GM12878 (cell line): Measurements from ENCODE around the gene PTPRN2.

Experiments used
- CREB1 ChIP-seq: IDR thresholded peaks from 2 replicates; pipeline ENCODE4 v1.6.1; 2012; ENCODE audit warnings: low read depth, mild to moderate bottlenecking, inconsistent platforms
- CTCF ChIP-seq, 3 experiments: IDR thresholded peaks in 2 of 3; conservative IDR thresholded peaks in 1 of 3; 2 replicates each; pipeline ENCODE4 v1.5.1; 2011; ENCODE audit warnings: low read depth in 3 of 3, low read length in 3 of 3, mild to moderate bottlenecking in 3 of 3, control low read depth in 2 of 3, moderate library complexity in 2 of 3, inconsistent platforms in 1 of 3, mixed read lengths in 1 of 3; ENCODE audit not compliant: control insufficient read depth in 2 of 3, insufficient read depth in 1 of 3; ENCODE audit errors: extremely low read depth in 1 of 3
- EP300 ChIP-seq, 2 experiments: fragments of 150-350 bp in 1 of 2; IDR thresholded peaks; 2 replicates each; pipeline ENCODE4 v1.6.1; 2011 to 2012; ENCODE audit warnings: low read depth in 2 of 2, low read length in 2 of 2, borderline replicate concordance in 1 of 2, improper control_type of control experiment in 1 of 2, inconsistent platforms in 1 of 2; ENCODE audit not compliant: control insufficient read depth in 1 of 2
- HCFC1 ChIP-seq: fragments of 150-350 bp; IDR thresholded peaks from 2 replicates; pipeline ENCODE4 v1.6.1; 2014; ENCODE audit warnings: low read length
- RFX5 ChIP-seq: IDR thresholded peaks from 2 replicates; pipeline ENCODE4 v1.6.1; 2011; ENCODE audit warnings: low read depth, low read length, improper control_type of control experiment
- SMC3 ChIP-seq: IDR thresholded peaks from 2 replicates; pipeline ENCODE4 v1.6.1; 2011; ENCODE audit warnings: low read length, improper control_type of control experiment, borderline replicate concordance

DNA sequence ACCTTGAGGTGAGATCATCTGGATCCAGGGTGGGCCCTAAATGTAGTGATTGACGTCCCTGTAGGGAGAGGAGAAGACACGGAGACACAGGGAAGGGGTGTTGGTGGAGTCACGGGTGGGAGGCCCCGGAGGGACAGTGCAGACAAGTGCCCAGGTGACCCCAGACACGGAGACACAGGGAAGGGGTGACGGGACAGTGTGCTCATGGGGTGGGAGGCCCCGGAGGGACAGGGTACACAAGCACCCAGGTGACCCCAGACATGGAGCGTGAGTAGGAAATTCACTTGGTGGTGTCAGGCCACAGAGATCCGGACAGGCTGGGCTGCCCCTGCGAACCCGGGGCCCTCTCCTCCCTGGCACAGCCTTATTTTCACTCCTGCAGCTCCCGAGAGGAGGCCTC, 176.9 kb downstream of the PTPRN2 start:
- TF ChIP-seq CTCF (IDR thresholded peaks at IDR 0.05 in 2 of 3, conservative IDR thresholded peaks at IDR 0.05 in 1 of 3; ENCODE audit: control insufficient read depth in 2 of 3, extremely low read depth in 1 of 3, insufficient read depth in 1 of 3, low read depth in 3 of 3, low read length in 3 of 3) (no peak), RFX5 (no peak), EP300 (IDR thresholded peaks at IDR 0.05; ENCODE audit: borderline replicate concordance in 1 of 2, control insufficient read depth in 1 of 2, low read depth in 2 of 2, low read length in 2 of 2) (no peak), HCFC1 (no peak), CREB1 (no peak), SMC3 (no peak)
